PC-3 (cell line): Measurements from ENCODE around the gene RNF166. TPM values are rescaled to one million over a fixed set of nuclear protein-coding genes. Genes with fewer than 3 reads are reported as not detected.

ENCODE experiments used
- ATAC-seq: fragments of 200-7000 bp; cut with Tn5 transposase; 2 replicates; pipeline ENCODE4 v1.9.1; 2020; ENCODE audit warnings: mild to moderate bottlenecking, moderate library complexity
- BruUV-seq: library from RNA; stranded (reverse); fragments of 400-500 nt; replicated peaks from 2 replicates; lab custom pipeline; 2021; lab: Mats Ljungman, UMichigan
- CTCF ChIA-PET: fragments of 300-600 bp; sonication (Branson Sonifier 250); formaldehyde crosslinking; loops from one replicate; lab custom pipeline; 2022; ENCODE audit warnings: antibody characterized with exemption; lab: Charles Lee
- POLR2A ChIA-PET: fragments of 300-600 bp; sonication (Branson Sonifier 250); formaldehyde crosslinking; loops from one replicate; lab custom pipeline; 2022; ENCODE audit warnings: antibody characterized with exemption; ENCODE audit not compliant: unreplicated experiment; lab: Charles Lee
- DNase-seq: peaks from one replicate; pipeline ENCODE4 v3.0.0-alpha.2; 2015
- H2AFZ ChIP-seq: fragments of 300-600 bp; sonication (generic); 2 replicates; pipeline ENCODE4 v1.6.0; 2016; ENCODE audit warnings: antibody characterized with exemption, low read length
- H3F3A ChIP-seq: fragments of 300-600 bp; sonication (generic); one replicate; pipeline ENCODE4 v1.6.0; 2017; ENCODE audit warnings: antibody characterized with exemption, low read length, control low read depth, mild to moderate bottlenecking; ENCODE audit not compliant: unreplicated experiment
- H3K27ac ChIP-seq: fragments of 300-600 bp; sonication (generic); 2 replicates; pipeline ENCODE4 v1.5.1; 2016; ENCODE audit warnings: mild to moderate bottlenecking, low read length
- H3K27me3 ChIP-seq: fragments of 300-600 bp; sonication (generic); 2 replicates; pipeline ENCODE4 v1.6.1; 2016; ENCODE audit warnings: low read length, mixed read lengths
- H3K36me3 ChIP-seq: fragments of 300-600 bp; sonication (generic); 2 replicates; pipeline ENCODE4 v1.6.1; 2016; ENCODE audit warnings: low read depth, mixed run types, low read length, mixed read lengths
- H3K4me1 ChIP-seq: fragments of 300-600 bp; sonication (generic); 2 replicates; pipeline ENCODE4 v1.5.1; 2016; ENCODE audit warnings: low read length; ENCODE audit not compliant: insufficient read depth
- H3K4me2 ChIP-seq: fragments of 300-600 bp; sonication (generic); 2 replicates; pipeline ENCODE4 v1.6.0; 2016; ENCODE audit warnings: low read length
- H3K4me3 ChIP-seq: fragments of 300-600 bp; sonication (generic); 2 replicates; pipeline ENCODE4 v1.5.1; 2016; ENCODE audit warnings: mild to moderate bottlenecking, low read length, mixed read lengths
- H3K79me2 ChIP-seq: fragments of 300-600 bp; sonication (generic); 2 replicates; pipeline ENCODE4 v1.6.1; 2017; ENCODE audit warnings: low read length, mixed read lengths
- H3K9ac ChIP-seq: fragments of 300-600 bp; sonication (generic); 2 replicates; pipeline ENCODE4 v1.6.0; 2016; ENCODE audit warnings: mild to moderate bottlenecking, low read length
- H3K9me2 ChIP-seq: fragments of 300-600 bp; sonication (generic); replicated peaks from 2 replicates; pipeline ENCODE4 v1.6.1; 2016; ENCODE audit warnings: mixed run types, low read length, mixed read lengths
- H3K9me3 ChIP-seq: fragments of 300-600 bp; sonication (generic); 2 replicates; pipeline ENCODE4 v1.6.1; 2016; ENCODE audit warnings: low read length, mixed read lengths
- H4K20me1 ChIP-seq: fragments of 300-600 bp; sonication (generic); 2 replicates; pipeline ENCODE4 v1.6.1; 2016; ENCODE audit warnings: low read length, mixed read lengths
- CTCF ChIP-seq: fragments of 300-600 bp; sonication (generic); conservative IDR thresholded peaks from 2 replicates; pipeline ENCODE4 v1.5.1; 2017; ENCODE audit warnings: antibody characterized with exemption, low read depth, mild to moderate bottlenecking, low read length
- EZH2 ChIP-seq: fragments of 300-600 bp; sonication (generic); IDR thresholded peaks from one replicate; pipeline ENCODE4 v1.6.1; 2017; ENCODE audit warnings: antibody characterized with exemption, mild to moderate bottlenecking, low read length; ENCODE audit not compliant: unreplicated experiment
- EZH2phosphoT487 ChIP-seq: fragments of 300-600 bp; sonication (generic); IDR thresholded peaks from 2 replicates; pipeline ENCODE4 v1.6.1; 2018; ENCODE audit warnings: mild to moderate bottlenecking, antibody characterized with exemption, low read length, borderline replicate concordance
- intact Hi-C: fragments of 100-400 bp; cut with micrococcal nuclease; formaldehyde crosslinking; loops from 2 replicates; pipeline ENCODE4 v1.9.0; 2023
- total RNA-seq: library from RNA; depleted of rRNA; stranded (reverse); fragments of >200 nt; gene quantifications from 2 replicates; pipeline ENCODE4 v1.2.3, GENCODE V29; 2014

The RNF166 gene
- total RNA-seq, 1 experiment from 2014 or later = 28.8 TPM

GRCh38 chr16:88716601-88717001 lies 10.4 kb upstream of the RNF166 start:
- Histone ChIP-seq H3F3A (no peaks in the 10 kb centered on the region), H3K36me3 (peaks cover 4% of the 10 kb centered on the region; the same call in 1 of the 2 replicates), H3K9me2 (no peaks in the 10 kb centered on the region), H3K27ac (no peak overlapping the region), H3K4me3 (no peak overlapping the region), H4K20me1 (no peaks in the 10 kb centered on the region), H3K4me2 (no peak overlapping the region), H3K79me2 (0 out of 2 replicates have a peak, but pooled peaks cover 4% of the 10 kb centered on the region), H2AFZ (no peak overlapping the region), H3K27me3 (no peaks in the 10 kb centered on the region), H3K9ac (no peak overlapping the region), H3K9me3 (no peaks in the 10 kb centered on the region), H3K4me1 (no peaks in the 10 kb centered on the region)
- ATAC-seq (no peak), DNase-seq (no peak)
- CTCF ChIA-PET = no interaction called here
- intact Hi-C loops = no loop called here
- no TSS peak for BruUV-seq
- no peak for TF ChIP-seq EZH2
- POLR2A ChIA-PET = no interaction called here

GRCh38 chr16:88716201-88716600 lies 10.0 kb upstream of the RNF166 start:
- Histone ChIP-seq H3K9me2 (no peaks in the 10 kb centered on the region), H2AFZ (no peak overlapping the region), H4K20me1 (no peaks in the 10 kb centered on the region), H3K27me3 (no peaks in the 10 kb centered on the region), H3K36me3 (peaks cover 4% of the 10 kb centered on the region; the same call in 1 of the 2 replicates), H3F3A (no peaks in the 10 kb centered on the region), H3K79me2 (peaks cover 8% of the 10 kb centered on the region; the same call in 1 of the 2 replicates), H3K4me2 (no peak overlapping the region), H3K9me3 (no peaks in the 10 kb centered on the region), H3K9ac (no peak overlapping the region), H3K4me3 (no peak overlapping the region), H3K4me1 (no peaks in the 10 kb centered on the region), H3K27ac (no peak overlapping the region)
- TF ChIP-seq CTCF (no peak), EZH2 (no peak), EZH2phosphoT487 (no peak)
- BruUV-seq = no TSS peak
- CTCF ChIA-PET = no interaction called here
- DNase-seq = no peak
- no peak for ATAC-seq
- POLR2A ChIA-PET = no interaction called here
- intact Hi-C loops = no loop called here

GRCh38 chr16:88715312-88716190 lies 9.3 kb upstream of the RNF166 start:
- no peak overlapping the region for H3K27ac ChIP-seq
- peaks cover 4% of the 10 kb centered on the region; the same call in 1 of the 2 replicates for H3K36me3 ChIP-seq
- DNase-seq = no peak
- no TSS peak for BruUV-seq
- no peaks in the 10 kb centered on the region for H3F3A ChIP-seq
- no peak overlapping the region for H3K4me2 ChIP-seq
- ATAC-seq = no peak
- intact Hi-C loops = no loop called here
- no peaks in the 10 kb centered on the region for H3K4me1 ChIP-seq
- H3K27me3 ChIP-seq = no peaks in the 10 kb centered on the region
- TF ChIP-seq EZH2phosphoT487 (no peak), CTCF (no peak), EZH2 (no peak)
- H3K9me2 ChIP-seq = no peaks in the 10 kb centered on the region
- no peak overlapping the region for H3K4me3 ChIP-seq
- H2AFZ ChIP-seq = no peak overlapping the region
- H3K9me3 ChIP-seq = no peaks in the 10 kb centered on the region
- ChIA-PET CTCF (no interaction called here), POLR2A (no interaction called here)
- H4K20me1 ChIP-seq = no peaks in the 10 kb centered on the region
- H3K79me2 ChIP-seq = peaks cover 8% of the 10 kb centered on the region; the same call in 1 of the 2 replicates
- no peak overlapping the region for H3K9ac ChIP-seq
